ENCODE data around the gene IMPG1.

- no peak for TF ChIP-seq IRF9 (CRISPR knock-in tag; IDR thresholded peaks at IDR 0.05; ENCODE audit: borderline replicate concordance)
- no peak for TF ChIP-seq MTA1 (CRISPR knock-in tag; IDR thresholded peaks at IDR 0.05; ENCODE audit: borderline replicate concordance)
- no peak for TF ChIP-seq CTCF (CRISPR knock-in tag; IDR thresholded peaks at IDR 0.05)
- no peak for TF ChIP-seq RAD21 (CRISPR knock-in tag; IDR thresholded peaks at IDR 0.05)
- no peak for TF ChIP-seq ATF3 (CRISPR knock-in tag; IDR thresholded peaks at IDR 0.05)
- TF ChIP-seq HNF4A (CRISPR knock-in tag; IDR thresholded peaks at IDR 0.05), result no peak
Measured at GRCh38 chr6:75941509-75941908, 131.0 kb downstream of the IMPG1 start.
